ENCODE data around the gene CCT6B.

DNA sequence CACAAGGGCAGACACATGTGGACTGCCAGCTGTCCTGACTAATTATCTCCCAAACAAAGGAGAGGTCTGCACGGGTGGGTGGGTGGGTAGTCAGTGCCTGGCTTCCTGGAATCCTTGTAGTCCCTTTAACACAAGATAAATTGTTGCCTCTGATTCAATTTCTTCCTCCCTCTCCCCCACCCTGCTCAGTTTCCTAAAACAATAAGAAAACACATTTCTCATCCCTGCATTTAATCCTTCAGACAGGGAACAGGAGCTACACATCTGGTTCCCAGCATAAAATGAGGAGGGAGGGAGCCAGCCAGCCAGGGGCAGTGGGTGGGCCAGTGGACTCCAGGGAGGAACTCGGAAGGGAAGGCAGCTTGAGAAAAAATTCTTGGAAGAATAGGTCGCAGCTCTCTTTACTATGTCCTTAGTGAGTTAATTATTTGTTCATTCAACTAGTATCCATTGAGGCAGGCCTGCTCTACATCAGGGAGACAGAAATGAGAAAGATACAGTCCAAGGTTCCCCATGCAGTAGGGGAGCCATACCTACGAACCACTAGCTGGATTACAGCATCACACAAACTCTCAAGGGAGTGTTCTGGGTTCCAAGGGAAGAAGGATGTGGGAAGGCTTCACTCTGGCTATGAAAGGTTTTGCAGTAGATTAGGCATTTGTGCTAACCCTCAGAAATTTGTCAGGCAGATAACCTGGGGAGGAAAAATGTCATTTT, 58.3 kb downstream of the CCT6B start:
- TF ChIP-seq FOXP2 (optimal IDR thresholded peaks at IDR 0.05; ENCODE audit: control extremely low read depth, extremely low read length, insufficient read depth) (no peak), POLR2AphosphoS5 (IDR thresholded peaks at IDR 0.05; ENCODE audit: borderline replicate concordance, low read depth, low read length) (no peak)

Measured in SK-N-MC (cell line).